Central memory CD4-positive, alpha-beta T cell (primary cell): ENCODE data around the gene LRRC8E.
"Not testable (repeated sequence)": the region's sequence is repeated elsewhere in the genome, so short reads cannot be mapped to it uniquely, and the experiment has no call there.

Experiments
- DNase-seq: peaks from one replicate; pipeline ENCODE4 v3.0.0; 2022

Gene LRRC8E

DNA sequence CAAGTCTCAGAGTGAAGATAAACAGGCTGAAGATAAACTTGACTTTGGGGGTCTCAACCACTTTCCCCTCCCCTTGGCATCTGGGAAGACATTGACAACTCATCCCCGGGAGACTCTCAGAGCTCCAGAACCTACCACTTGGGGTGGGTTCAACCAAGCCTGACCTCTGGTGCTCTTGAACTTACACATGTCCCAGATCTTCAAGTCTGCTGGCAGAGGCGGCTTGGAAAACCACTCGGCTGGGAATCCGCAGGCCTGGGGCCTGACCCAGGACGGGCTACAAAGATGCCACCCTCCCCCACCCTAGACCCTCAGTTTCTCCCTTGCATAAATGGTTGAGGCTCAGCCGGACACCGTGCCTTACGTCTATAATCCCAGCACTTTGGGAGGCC, 512 bp downstream of the LRRC8E start:
- no peak for DNase-seq

DNA sequence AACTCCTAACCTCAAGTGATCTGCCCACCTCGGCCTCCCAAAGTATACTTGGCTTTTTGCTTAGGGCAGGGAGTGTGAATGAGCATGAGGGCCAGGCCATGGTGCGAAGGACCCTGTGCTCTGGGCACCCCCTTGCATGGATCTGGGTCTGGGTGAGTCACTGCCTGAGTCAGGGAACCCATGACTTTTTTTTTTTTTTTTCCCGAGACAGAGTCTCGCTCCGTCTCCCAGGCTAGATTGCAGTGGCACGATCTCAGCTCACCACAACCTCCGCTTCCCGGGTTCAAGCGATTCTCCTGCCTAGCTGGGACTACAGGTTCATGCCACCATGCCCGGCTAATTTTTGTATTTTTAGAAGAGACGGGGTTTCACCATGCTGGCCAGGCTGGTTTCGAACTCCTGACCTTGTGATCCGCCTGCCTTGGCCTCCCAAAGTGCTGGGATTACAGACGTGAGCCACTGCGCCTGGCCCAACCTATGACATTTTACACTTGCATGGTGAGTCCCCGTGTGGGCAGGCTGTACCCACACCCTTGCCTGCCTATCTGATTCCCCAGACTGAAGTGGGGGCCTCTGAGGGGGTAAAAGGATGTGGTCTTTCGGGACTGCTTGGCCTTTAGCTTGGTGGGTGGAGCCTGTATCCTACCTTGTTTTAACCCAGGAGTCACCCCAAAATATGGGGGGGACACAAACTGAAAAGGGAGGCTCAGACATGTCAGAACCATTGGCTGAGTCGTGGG, 5.2 kb downstream of the LRRC8E start:
- DNase-seq = not testable (repeated sequence)

DNA sequence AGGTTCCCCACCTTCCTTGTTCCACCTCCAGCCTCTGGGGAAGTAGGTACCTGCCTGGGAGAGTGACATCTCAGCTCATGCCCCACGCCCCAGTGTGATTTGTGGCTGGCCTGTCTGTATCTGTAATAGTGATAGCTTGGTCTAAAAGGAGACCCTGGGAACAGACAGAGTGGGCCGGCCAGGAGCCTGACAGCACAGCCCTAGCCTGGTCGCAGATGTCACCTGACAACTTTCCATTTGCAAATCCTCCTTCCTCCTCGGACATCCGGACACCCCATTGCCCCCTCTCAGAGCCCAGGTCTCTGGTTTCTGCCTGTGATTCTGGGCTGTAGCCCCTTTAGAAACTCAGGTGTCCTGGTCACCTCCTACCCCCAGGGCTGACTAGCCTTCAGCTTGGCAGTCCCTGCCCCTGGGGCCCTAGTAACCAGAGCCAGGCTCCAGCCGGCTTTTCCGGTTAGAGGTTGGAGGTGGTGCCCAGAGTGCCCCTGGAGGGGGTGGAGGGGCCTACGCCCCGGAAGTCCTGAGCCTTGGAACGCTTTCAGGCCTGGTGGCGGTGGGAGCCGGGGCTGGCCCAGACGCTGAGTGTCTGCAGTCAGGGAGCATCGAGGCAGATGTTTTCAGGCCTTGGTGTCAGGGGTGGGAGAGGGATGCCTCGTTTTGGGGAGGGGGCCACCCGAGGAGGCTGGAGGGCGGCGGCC, 6.5 kb downstream of the LRRC8E start:
- DNase-seq = no peak

DNA sequence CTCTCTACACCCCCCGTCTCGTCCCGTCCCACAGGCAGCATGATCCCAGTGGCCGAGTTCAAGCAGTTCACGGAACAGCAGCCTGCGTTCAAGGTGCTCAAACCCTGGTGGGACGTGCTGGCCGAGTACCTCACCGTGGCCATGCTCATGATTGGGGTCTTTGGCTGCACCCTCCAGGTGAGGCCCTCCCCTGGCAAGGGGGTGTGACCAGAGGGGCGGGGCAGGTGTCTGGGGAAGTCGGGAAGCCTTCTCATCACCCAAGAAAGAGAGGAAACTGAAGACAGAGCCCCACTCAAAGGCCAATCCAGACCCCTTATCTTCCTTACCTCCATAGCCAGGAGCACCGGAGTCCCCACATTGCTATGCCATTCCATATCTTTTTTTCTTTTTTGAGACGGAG, 7.3 kb downstream of the LRRC8E start:
- DNase-seq = no peak

DNA sequence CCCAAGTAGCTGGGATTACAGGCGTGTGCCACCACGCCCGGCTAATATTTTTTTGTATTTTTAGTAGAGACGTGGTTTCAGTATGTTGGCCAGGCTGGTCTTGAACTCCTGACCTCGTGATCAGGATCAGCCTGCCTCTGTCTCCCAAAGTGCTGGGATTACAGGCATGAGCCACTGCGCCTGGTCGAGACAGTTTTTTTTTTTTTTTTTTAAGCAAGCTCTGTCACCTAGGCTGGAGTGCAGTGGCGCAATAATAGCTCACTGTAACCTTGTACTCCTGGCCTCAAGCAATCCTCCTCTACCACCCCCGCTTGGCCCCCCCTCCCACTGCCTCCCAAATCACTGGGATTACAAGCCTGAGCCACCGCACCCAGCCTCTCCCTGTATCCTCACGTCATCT, 9.0 kb downstream of the LRRC8E start:
- no peak for DNase-seq

DNA sequence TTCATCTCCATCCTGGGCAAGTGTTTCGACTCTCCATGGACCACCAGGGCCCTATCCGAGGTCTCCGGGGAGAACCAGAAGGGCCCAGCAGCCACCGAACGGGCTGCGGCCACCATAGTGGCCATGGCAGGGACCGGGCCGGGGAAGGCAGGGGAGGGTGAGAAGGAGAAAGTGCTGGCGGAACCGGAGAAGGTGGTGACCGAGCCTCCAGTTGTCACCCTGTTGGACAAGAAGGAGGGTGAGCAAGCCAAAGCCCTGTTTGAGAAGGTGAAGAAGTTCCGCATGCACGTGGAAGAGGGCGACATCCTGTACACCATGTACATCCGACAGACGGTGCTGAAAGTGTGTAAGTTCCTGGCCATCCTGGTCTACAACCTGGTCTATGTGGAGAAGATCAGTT, 10.7 kb downstream of the LRRC8E start:
- no peak for DNase-seq

DNA sequence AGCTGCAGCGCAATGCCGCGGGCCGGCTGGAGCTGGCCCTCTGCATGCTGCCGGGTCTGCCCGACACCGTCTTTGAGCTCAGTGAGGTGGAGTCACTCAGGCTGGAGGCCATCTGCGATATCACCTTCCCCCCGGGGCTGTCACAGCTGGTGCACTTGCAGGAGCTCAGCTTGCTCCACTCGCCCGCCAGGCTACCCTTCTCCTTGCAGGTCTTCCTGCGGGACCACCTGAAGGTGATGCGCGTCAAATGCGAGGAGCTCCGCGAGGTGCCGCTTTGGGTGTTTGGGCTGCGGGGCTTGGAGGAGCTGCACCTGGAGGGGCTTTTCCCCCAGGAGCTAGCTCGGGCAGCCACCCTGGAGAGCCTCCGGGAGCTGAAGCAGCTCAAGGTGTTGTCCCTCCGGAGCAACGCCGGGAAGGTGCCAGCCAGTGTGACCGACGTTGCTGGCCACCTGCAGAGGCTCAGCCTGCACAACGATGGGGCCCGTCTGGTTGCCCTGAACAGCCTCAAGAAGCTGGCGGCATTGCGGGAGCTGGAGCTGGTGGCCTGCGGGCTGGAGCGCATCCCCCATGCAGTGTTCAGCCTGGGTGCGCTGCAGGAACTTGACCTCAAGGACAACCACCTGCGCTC, 11.6 kb downstream of the LRRC8E start:
- DNase-seq = no peak

DNA sequence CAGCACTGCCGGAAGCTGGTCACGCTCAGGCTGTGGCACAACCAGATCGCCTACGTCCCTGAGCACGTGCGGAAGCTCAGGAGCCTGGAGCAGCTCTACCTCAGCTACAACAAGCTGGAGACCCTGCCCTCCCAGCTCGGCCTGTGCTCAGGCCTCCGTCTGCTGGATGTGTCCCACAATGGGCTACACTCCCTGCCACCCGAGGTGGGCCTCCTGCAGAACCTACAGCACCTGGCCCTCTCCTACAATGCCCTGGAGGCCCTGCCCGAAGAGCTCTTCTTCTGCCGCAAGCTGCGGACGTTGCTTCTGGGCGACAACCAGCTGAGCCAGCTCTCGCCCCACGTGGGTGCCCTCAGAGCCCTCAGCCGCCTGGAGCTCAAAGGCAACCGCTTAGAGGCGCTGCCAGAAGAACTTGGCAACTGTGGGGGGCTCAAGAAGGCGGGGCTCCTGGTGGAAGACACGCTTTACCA, 12.1 kb downstream of the LRRC8E start:
- DNase-seq = no peak

DNA sequence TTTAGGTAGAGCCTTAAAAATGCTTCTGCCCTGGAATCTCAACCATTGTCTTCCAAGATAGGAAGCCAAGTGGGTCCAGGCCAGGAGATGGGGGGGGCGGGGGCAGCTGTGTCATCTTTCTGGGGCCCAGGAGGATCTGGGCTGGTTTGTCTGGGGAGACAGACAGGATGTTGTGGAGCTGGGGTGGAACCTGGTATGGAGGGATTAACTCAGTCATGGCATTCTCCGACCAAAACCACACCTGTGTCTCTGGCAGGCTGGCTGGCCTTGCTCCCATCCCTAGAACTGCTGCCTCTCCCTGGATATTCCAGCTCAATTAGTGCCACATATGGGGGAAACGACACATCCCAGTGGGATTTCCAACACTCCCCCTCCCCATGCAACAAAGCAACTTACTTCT, 12.6 kb downstream of the LRRC8E start:
- DNase-seq = no peak

DNA sequence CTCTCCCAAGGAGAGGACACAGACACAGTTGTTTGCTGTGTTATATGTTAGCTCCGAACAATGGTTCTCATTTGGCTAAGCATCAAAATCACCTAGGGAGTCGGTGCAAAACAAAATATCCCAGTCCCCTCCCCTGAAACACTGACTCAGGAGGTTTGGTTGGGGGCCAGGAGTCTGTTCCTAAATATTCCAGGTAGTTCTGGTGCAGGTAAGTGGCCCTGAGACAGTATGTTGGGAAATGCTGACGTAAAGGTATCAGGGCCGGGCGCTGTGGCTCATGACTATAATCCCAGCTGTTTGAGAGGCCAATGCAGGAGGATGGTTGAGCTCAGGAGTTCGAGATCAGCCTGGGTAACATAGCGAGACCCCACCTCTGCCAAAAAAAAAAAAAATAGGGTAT, 13.0 kb downstream of the LRRC8E start:
- no peak for DNase-seq

DNA sequence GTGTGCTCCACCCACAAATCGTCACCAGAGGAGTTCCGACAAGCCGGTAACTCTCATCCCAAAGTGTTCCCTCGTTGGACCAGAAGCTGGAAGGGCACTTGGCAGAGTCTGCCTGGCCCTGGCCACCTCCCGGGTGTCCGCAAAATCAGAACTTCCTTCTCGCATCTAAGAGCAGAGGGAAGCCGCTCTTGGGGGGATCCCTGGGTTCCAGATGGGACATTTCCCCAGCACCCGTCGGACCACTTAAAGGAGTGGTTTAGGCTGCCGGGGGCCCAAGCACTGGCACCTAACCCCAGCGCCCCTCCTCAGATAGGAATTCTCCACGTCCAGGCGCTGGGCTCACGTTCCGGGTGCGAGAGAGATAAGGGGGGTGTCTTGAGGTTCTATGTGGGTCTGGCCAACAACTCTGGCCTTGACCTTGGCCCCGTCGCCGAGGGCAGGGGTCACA, 14.5 kb downstream of the LRRC8E start:
- DNase-seq = no peak

DNA sequence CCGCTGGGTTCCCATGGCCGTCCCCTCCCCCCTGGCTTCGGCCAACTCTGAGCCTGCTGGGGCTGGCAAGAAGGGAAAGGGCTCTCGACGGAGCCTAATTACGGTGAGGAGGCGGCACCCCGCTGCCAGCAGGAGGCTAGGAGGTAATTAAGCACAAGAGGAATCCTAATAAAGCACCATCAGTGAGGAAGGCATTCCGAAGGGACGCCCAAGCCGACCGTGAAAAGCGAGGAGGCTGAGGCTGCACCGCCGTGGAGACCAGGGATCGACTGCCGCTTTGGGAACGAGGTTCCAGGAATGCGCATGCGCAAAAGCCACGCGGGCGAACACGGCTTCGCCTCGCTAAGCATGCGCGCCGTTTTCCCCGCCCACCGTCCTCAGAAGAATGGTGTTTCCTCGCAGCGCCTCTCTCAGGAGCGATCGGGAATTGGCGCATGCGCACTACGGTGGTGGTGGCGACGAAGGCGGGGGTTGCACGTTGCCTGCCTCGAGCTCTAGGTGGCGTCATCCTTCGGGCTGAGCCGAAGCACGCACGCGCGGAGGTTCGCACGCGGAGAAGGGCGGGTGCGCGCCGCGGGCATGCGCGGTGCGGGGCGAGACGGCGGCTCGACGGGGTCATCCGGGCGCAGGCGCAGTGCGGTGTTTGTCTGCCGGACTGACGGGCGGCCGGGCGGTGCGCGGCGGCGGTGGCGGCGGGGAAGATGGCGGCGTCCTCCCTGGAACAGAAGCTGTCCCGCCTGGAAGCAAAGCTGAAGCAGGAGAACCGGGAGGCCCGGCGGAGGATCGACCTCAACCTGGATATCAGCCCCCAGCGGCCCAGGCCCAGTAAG, 15.1 kb downstream of the LRRC8E start, which contains the start of gene MAP2K7:
Gene MAP2K7 (plus strand): TSS at position 634 of the 830 bp plus-strand sequence. CDS start 68 bp downstream, at position 702.
- DNase-seq = peak; percentile 100

DNA sequence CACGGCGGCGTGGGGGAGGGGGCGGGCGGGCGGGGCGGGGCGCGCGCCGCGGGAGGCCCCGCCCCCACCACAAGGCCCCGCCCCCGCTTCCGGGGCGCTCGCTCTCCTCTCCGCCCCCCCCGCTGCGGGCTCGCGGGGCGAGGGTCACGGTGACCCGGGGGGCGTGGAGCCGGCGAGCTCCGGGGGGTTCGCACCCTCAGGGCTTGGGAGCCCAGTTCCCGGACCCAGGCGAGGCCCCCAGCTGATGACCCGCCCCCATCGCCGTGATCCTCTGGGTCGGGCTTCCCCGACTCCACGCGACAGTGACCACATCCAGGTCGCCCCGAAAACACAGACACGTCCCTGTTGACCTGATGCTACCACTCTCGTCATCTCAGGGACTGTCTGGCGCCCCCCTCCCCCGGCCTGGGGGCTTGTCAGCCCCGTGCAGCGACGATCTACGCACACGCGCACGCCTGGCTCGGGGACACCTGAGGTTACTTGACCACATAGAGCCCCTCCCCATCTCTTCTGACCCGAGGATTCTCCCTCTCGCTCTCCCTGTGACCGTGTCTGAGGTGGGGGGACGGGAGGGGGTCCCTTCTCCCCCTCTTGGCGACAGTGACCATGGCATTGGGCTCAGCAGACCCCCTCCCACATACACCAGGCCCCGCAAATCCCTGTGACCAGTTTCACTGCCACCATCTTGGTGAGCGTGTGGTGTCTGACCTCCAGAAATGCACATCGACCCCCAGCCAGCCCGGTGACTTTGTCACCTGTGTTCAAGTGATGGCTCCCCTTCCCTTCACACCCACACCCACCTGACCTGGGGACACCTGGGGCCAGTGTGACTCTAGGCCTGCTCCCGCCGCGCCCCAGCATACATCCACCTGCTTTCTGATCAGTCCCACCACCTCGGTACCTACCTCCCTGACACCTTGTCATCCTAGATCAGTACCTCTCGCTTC, 16.0 kb downstream of the LRRC8E start:
- peak; percentile 81 for DNase-seq

DNA sequence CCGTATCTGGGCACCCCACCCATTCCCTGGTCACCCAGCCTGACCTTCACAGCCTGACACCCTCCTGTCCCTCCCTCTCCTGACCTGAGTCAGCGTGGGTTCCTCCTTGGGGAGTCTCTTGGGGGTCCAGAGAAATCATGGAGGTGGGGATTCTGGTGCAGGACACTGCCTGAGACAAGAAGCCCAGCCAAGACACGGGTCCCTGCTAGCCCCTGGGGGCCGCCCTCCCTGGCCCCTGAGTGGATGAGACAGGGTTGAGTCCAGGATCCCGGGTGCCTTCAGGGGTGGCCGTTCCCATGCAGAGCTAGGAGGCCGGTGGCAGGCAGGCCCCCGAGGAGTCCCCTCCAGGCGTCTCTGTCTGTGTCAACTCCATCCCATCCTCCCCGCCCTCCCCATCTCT, 17.0 kb downstream of the LRRC8E start:
- DNase-seq = no peak

DNA sequence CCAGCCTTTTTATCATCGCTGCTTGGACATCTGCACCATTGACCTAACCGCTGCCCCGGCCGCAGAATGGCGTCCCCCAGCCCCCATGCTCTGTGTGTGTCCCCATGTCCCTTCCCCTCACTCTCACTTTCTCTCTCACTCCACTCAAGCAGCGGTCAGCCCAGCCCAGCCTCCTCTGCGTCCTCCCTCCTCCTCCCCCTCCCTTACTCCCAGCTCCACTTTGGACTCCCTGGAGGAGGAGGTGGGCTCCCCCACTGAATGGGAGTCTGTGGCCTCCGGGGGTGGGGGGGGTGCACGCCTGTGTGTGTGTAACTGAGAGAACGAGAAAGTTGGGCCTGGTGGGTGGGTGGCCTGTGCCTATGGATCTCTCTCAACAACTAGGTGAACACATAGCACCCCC, 17.5 kb downstream of the LRRC8E start:
- no peak for DNase-seq

DNA sequence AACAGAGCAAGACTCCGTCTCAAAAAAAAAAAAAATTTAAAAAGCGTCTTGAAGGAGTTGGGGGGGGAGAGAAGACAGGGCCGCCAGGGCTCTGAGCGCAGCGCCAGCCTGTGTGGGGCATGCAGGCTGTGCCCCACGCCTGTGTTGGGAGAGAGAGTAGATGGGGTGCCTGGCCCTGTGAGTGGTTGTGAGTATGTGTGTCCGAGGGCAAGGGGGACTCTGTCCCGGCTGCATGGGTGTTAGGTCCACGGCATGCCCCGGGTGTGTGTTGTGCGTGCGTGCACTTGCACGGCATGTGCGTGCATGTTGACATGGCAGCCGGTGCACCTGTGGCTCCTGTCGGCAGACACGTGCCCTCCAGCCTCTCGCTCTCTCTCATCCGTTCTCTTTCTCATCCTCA, 18.8 kb downstream of the LRRC8E start:
- no peak for DNase-seq

DNA sequence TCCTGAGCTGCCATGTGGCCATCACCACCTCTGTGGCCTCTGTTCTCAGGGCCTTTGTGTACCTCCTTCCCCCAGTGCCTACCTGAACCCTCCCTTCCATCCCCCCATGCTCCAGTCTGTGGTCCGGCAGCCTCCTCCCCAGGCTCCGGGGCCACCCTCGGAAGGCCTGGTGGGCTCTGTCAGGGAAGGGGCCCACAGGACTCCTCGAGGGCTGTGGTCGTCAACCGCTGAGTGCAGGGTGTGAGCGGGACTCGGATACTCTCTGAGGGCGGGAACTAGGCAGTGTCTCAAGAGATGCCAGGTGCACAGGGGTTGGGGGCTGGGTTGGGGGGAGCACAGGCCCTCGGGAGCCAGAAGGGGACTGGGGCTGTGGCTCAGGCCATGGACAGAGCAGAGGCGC, 19.2 kb downstream of the LRRC8E start:
- no peak for DNase-seq

DNA sequence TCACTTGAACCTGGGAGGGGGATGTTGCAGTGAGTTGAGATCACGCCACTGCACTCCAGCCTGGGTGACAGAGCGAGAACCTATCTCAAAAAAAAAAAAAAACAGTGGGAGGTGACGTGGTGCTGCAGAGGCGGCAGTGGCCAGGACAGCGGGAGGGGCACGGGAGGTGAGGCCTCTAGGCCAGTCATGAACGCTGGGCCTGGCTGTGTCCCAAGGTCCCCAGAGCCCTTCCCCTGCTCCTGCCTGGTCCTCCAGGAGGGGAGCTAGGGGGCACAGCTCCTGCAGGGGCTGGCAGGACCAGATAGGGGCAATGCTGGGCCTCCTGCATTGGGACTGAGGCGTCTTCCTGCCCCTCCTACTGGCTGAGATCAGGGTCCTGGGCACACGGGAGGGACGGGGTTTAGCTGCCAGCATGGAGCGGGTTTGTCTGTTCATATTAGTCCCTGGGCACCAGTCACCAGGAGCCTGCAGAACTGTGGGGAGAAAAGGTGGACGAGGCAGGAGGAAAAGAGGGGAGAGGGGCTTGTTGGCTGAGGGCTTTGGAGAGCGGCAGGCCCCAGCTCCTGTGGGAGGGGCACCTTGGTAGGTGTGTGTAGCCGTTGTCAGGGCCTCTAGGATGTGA, 19.9 kb downstream of the LRRC8E start:
- DNase-seq = no peak

DNA sequence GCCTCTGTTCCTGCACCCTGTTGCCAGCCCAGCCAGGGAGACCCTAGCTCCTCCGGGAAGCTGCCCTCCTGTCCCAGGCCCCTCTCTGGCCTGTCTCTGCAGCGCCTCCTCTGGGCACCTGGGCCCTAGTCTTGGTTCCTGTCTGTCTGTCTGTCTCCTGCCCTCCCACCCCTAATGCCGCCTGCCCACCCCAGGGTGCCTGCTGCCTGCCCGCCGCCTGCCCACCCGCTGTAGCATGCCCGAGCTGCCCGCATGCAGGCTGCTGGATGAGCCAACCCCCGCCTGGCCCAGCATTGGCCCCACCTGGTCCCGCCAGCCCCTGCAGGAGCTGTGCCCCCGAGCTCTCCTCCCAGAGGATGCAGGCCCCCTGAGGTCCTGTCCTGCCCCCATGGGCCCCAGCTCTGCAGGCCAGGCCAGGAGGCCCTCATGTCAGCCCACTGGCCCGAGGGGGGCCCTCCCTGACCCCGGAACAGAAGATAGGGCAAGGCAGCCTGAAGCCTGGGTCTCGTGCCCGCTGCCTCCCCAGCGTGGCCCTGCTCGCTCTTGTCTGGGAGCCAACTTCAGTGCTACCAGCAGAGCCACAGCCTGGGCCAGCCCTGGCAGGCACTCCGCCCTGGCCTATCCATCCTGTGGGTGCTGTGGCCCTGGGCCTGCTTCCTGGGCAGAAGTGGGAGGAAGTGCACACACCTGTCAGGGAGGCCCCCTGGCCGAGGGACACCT, 20.6 kb downstream of the LRRC8E start:
- DNase-seq = no peak

DNA sequence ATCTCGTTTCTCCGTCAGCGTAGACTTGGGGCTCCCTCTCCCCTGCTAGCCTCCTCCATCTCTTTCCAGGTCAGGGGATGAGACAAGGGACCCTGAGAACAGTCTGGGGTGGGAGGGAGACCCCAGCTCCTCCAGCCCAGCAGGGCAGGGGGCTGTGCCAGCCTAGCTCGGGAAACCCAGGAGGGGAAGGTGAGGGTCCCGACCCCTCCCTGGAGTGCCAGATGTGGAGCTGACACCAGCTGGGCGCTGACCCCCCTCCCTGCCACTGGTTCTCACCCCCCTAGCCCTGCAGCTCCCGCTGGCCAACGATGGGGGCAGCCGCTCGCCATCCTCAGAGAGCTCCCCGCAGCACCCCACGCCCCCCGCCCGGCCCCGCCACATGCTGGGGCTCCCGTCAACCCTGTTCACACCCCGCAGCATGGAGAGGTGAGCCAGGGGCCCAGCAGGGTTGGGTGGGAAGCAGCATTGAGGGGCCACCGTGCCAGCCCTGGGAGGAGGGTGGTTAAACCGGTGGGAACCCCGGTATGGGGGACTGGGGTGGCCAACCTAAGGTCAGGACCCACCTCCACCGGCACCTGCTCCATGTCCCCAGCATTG, 21.3 kb downstream of the LRRC8E start:
- DNase-seq = no peak
